ENCODE measurements around the gene MRTFB.

The MRTFB gene

DNA sequence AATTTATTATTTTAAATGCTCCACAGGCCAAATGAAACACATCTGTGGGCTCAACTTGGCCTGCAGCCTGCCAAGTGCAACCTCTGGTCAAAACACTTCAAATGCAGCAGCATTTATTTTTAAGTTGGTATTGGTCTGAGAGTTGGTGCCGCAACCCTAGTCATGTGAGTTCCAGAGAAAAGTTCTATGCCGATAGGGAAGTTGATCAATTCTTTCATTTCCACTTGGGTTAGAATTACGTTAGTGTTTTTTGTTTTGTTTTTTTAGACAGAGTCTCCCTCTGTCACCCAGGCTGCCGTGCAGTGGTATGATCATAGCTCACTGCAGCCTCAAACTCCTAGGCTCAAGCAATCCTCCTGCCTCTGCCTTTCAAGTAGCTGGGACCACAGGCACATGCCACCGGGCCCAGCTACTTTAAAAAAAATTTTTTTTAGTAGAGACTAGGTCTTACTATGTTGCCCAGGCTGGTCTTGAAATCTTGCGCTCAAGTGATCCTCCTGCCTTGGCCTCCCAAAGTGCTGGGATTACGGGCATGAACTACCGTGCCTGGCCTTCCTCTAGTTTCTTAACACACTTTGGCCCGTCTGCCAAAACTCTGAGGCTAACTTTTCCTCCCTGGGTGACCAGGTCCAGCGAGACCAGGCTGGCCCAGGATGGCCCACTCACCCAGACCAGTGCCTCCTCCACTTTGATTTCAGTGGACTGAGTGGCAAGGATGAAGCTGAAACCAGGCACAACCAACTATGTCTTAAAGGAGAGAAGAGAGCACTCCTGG lies 221.1 kb downstream of the MRTFB start:
- peak; percentile 56 to 63 for DNase-seq

DNA sequence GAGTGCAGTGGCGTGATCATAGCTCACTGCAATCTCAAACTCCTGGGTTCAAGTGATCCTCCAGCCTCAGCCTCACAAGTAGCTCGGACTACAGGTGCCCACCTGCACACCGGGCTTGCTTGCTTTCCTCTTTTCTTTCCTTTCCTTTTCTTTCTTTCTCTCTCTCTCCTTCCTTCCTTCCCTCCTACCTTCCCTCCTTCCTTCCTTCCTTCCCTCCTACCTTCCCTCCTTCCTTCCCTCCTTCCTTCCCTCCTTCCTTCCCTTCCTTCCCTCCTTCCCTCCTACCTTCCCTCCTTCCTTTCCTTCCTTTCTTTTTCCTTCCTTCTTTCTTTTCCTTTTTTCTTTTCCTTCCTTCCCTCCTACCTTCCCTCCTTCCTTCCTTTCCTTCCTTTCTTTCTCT lies 225.5 kb downstream of the MRTFB start:
- no peak for DNase-seq

DNA sequence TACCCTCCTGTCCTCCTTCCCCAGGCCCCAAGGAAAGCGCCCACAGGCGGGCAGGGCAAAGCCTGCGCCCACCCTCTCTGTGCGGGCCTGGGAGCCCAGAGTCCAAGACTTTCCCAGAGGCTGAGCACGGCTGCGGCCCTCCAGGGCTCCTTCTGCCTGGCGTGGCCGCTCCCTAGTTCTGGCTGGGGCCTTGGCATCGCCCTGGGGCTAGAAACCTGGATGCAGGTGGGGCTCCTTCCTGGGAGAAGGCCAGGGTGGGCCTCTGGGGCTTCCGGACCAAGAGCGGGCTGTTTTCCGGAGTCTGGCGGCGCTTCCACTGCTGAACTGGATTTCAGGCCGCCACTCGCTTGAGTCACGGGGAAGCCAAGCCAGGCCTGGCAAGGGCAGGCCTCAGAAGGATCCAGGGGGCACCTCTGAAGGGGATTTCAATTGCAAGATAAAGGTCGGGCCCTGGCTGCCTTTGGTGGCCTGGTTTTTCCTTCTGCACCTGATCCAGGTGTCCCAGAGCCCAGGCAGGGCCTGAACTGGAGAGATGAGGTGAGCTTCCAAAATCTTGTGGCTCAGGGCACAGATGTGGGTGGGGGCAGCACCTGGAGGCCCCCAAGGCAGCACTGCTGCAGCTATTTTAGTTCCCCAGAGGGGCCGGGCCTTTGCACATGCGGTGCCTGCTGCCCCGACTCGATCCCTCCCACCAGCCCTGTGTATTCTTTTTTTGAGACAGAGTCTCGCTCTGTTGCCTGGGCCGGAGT lies 227.4 kb downstream of the MRTFB start:
- DNase-seq: no peak

DNA sequence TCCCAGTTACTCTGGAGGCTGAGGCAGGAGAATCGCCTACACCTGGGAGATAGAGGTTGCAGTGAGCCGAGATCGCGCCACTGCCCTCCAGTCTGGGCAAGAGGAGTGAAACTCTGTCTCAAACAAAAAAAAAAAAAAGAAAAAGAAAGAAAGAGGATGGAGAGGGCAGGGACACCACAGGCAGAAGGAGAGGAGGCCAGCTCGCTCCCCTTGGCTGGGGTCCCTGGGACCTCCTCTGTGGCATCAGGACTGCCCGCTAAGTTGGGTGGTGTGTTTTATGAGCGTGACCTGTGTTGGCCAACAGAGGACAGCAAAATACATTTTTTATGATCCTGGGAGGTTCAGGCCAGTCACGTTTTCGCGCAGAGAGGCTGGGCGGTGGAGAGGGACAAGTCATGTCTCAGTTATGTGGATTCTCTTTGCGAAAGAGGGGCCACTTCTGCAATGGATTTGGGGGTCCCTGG lies 229.6 kb downstream of the MRTFB start:
- peak; percentile 35 to 48 for DNase-seq

DNA sequence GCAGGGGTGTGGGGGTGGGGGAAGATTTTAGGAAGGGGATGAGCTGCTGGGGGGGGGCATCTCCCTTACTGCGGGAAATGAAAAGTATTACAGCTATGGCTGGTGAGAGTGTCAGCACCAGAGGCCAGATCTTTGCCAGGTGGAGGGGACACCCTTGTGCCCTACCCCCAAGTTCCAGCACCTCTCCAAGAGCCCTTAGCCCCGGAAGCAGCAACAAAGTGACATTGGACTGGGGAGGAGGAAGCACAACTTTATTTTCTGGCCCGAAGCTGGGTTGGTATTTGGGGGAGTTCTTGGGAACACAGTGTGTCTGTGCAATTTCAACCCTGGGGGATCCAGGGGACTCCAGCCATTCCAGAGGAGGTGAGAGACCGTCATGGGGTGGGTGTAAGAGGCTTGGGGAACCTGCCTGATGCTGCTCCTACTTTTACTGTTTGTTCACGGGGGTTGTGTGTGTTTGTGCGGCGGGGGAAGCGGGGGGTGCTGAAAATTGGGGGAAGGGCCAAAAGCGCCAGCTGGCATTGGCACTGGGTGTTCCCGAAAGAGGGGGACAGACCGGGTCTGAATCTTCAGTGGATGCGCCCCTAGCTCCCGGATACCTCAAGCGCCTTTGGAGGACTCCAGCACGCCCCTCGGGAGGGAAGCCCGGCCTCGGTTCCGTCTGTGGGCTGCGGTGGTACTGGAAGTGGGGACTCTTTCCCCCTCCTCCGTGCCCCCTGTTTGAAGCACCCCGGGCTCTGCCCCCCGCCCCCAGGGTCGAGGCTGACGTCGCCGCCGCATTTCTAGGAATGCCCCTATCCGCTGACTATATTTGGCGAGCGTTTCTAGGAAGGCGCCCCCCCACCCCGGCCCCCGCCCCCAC lies 230.3 kb downstream of the MRTFB start:
- DNase-seq: no peak

DNA sequence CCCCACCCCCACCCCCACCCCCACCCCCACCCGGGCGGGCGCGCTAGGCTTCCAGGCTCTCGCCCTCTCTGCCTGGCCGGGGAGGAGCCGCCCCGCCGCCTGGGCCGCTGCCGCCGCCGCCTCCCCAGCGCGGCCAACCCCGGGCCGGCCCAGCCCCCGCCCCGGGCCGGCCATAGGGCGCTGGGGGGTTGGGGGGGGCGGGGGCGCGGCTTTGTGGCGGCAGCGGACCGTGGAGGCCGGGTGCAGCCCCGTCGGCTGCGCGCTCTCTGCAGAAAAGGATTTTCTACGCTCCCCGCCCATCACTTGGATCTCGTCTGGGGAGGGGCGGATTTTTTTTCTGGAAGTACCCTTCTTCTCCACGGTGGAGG lies 230.9 kb downstream of the MRTFB start:
- peak in 1 of 2 donors; percentile 18 for DNase-seq

DNA sequence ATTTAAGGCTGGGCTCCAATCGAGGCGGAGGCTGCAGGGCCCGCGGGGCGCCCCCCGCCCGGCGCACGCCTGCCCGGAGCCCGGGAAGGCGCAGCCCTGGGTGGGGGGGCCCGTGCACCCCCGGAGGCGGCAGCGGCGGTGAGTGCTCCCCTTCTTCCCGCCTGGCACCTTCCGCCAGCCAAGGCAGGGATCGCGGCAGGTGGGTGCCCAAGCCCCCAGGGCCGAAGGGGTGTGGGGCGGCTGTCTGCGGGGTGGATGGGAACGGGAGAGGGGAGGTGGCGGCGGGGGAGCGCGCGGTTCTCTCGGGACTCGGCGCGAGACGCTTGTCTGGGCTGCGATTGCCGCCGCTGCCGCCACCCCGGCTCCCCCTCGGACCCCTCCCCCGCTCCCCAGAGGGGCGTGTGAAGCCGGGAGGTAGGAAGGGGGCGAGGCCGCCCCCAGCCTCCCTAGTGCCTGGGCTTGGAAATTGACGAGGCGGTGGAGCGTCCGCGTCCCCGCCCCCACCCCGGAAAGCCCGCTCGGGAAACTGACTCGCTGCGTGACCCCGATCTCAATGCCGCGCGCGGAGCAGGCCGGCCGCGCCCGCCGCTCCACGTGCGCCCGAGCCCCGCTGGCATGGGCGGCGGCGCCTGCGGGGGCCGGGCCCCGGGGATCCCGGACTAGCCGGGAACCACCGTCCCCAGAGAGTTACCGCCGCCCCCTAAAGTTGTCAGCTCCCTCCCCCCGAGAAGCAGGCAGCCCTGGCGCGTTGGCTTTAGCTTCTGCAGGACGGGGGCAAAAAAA lies 231.5 kb downstream of the MRTFB start:
- no peak for DNase-seq

DNA sequence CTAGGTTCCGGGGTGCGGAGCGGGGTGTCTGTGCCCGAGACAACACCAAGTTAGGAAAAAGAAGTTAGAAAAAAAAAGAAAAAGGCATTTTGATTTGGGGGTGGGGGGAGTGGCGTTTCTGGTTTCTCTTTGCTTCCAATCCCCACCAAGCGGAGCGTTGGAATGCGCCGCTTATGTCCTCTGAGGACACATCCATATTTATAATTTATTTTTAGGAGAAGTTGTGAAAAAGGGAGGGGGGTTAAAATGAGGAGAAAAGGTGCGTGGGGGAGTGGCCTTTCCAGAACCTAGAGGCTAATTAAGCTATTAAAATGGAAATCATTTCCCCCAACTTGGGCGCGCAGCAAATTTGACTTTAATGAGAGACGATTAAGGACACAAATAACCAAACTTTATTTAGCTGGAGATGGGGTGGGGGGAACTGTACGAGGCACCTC lies 232.1 kb downstream of the MRTFB start:
- no peak for DNase-seq

DNA sequence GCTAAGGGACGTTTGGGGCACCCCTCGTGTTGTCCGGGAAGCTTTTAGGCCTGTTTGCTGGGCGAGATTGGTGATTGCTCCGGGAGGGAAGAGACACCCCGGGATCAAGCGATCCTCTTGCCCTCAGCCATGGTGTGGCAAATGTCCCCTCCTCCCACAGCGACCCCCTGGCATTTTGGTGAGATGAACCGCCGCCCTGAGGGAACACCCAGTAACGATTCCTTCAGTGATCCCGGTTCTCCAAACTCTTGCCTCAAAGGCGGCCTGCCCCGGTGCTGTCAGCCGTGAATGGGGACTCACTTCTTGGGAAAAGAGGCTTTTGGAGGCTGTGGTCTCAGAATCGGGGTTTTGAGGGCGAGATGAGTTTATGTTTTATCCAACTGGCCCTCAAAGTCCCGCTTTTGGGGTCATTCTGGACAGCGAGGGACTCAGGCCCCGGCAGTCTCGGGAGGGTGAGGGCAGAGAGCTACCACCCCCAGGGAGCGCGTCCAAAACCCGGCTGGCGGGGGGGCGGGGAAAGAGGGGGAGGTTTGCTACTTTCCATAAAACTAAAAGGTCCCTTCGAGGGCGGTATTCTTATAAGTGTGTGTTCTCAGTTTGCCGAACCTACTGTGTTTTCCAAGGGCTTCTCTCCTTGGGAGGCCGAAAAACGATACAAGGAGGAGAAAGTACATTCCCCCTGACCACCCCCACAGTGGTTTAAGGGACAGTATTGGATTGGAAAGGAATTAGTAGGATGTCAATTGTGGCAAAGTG lies 232.7 kb downstream of the MRTFB start:
- no peak for DNase-seq

DNA sequence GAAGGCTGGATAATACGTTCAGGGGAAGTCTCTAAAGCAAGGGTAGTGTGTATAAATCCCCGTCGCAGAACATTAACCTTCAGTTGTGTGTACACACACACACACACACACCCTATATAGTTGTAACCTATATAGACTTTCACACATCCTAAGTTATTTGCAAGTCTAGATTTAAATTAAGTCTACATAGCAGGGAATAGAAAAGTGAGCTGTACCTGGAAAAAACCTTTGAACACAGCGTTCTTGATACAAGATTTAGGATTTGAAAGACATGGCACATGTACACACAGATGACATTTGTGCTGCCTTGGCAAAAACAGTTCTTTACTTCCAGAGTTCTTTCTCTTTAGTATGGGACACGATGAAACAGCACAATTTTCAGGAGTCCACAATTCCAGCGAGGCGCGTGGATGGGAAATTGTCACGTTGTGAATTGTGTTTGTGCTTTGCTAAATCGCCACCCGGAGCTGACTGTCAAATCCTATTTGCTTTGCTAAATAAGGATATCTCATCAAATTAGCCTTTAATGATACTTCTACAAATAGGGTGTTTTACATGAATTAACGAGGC lies 233.9 kb downstream of the MRTFB start:
- DNase-seq: no peak

DNA sequence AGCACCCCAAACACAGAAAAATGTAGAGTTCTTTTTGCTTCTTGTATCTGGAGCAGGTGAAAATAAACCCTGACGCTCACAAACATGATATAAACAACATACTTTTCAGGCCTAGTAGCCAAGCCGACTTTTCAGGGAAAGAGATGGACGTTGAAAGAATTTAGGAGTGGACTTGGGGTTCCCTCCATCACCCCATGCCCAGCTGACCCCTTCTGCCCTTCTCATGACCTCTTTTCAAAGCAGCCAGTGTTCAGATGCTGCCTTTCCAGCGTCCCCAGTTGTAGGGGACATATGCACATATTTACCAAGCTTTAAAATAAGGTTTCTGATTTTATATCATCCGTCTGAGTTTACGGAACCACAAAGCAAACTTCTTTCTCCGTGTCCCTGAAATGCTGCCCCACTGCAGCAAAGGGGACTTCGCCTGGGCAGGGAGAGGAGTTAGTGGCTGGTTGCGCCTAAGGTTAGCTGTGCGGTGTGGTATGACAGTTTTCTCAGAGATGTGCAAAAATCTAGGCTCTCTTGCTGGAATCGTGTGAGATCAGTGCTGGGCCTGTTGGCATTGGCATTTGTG lies 235.5 kb downstream of the MRTFB start:
- no peak for DNase-seq

DNA sequence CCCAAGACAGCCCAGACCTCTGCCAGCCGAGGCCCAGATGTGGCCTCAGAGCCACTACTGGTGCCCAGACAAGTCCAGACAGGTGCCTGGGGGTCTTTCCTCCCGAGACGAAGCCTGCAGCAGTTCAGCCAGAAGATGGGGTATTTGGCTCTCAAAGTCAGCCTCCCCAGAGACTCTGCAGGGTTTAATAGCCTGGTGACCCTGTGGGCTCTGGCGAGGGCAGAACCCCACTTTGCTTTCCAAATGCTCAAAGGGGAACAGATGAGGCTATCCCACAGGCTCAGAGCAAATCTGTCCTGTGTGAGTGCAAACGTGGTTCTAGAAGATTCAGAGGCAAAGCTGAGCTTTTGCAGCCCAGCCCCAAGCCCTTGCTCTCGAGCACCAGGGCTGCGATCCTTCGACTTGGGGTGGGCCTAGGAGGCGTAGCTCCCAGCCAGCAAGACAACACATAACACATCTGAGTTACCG lies 236.0 kb downstream of the MRTFB start:
- DNase-seq: no peak

DNA sequence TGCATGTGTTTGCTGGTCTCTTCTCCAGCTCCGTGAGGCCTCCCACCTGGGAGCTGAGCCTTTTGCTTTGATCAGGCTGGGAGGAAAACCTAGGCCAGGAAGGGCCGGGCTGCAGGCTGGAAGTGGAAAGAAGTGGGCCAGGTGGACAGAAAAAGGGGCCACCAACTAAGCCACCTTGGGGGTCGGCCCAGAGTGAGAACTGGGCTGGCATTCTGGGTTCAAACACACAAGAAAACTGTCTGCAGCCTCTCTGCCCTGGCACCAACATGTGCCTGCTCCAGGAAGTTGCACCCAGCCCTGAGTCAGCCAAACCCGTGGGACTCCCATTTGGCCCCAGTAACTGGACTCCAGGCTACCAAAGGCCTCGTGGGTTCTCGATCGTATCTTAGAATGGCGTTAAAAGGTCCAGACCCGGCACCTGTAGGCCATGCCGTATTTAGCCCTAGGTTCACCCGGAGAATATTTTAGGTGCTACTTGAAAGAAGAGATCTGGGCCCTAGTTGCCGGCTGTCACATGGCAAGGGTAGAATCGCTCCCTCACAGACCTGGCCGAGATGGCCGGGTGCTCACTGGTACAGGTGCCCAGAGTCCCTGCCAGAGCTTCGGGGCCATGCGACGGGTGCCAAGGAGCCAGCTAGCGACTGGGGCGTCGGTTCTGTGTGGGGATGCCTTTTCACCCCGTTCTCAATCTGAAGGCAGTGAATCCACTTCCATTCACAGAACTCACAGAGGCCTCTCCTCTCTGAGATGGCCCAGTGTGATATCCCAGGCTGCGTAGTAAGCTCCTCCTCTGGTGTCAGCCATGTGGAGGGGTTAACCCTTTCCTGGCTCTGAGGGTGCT lies 236.6 kb downstream of the MRTFB start:
- no peak for DNase-seq

DNA sequence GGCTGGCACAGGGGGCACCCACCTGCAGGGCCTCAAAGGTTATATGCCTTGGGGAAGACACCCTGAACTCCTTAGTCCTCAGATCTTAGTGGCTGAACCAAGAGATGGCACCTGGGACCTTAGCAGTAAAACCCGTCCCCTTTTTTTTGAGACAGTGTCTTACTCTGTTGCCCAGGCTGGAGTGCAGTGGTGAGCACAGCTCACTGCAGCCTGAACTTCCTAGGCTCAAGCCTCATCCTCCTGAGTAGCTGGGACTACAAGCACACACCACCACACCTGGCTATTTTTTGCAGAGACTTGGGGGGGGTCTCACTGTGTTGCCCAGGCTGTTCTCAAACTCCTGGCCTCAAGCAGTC lies 237.2 kb downstream of the MRTFB start:
- no peak for DNase-seq

DNA sequence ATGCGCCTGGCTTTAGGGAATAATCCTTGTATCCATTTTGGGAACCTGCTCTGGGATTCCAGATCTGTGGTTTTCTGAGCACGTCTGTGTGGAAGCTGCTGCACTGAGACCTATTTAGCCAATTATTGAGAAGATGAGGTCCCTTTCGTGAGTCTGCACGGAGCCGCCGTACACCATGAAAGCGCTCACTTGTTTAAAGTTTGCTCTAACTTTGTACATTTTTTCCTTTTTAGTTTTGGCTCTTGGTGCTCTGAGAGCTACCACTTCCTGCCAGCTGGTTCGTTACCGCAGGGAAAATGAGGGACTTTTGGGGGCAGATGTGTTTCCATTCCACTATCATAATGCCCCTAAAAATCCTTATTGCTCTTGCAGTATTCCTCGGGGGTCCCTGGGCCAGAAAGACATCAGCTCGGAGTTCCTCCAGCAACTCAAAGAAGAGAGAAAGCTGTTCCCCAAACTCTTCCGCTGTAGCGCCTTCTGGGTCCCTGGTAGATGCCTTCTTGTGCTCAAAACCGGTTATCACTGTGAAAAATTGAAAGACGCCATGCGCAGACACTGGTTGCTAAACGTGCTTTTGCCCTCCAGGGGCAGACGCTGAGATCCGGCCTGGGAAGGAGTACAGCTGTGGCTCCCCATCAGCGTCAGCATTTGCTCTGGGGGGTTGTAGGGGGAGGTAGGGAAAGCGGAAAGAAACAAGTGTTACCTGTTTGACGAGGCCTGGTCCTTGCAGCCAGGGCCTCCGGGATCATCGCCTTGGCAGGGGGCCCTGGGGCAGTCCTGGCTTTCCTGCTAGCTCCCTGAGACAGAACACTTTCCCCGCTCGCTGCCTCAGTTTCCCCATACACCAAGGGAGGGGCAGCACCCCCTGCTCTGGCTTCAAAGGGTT lies 238.1 kb downstream of the MRTFB start:
- DNase-seq: no peak

DNA sequence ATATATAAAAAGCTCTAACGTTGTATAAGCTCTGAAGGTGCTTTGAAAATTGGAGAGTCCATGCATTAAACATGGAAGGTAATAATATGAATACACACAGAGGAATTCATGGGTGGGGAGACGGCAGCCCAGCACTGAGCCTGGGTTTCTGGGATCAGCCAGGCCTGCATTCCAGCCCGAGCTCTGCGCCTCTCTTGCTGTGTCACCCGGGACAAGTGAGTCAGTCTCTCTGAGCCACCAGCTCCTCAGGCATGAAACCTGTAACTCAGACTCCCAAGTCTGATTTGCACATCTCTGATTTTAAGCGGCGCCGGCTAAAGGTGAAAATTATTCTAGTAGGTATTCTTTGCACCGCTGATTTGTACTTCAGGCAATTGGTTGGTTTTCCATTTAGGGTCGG lies 238.8 kb downstream of the MRTFB start:
- no peak for DNase-seq

DNA sequence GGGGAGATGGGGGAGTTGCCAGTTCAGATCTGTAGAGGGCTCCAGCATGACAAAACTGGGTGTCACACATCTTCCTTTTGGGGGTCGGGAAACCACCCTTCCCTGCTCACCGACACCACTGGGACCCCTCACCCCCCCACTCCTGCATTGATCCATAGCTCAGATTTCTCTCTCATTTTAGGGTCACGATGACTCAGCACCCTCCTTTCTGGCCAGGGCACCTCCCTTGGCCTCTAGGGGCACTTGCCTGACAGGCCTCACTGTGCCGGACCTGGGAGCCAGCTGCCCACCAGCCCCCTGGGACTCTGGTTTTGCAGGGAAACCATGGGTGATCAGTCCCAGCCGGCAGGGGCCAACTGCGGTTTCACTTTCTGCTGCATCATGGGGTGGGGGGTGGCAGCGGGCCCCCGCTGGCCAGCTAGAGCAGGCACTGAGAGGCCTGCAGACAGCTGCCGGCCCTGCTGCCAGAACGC lies 239.4 kb downstream of the MRTFB start:
- DNase-seq: no peak

DNA sequence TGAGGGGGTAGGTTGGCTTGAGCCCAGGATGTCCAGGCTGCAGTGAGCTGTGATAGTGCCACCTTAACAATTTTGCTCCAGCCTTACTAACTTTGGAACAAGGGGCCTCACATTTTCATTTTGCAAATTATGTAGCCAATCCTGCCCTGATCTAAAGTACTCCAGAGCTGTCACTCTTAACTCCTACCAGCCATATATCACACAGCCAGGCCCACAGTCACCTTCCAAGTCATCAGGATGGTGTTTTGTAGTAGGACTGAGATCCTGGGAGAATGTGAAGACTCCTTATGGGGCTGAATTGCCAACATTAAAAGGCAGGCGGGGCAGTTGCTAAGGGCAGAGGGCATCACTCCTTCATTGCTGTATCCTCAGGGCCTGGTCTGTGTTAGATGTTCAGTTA lies 243.0 kb downstream of the MRTFB start:
- no peak for DNase-seq

All from inflammatory macrophage treated with lipopolysaccharide for 1 hour (primary cell).